ENCODE measurements around the gene MRPS2. TPM values are rescaled to one million over a fixed set of nuclear protein-coding genes. Genes with fewer than 3 reads are reported as not detected.
"Not testable (repeated sequence)": the region's sequence is repeated elsewhere in the genome, so short reads cannot be mapped to it uniquely, and the experiment has no call there.

MRPS2 gene
- total and polyA plus RNA-seq, 2 of the 4 experiments (the other 2 are of a cell fraction), result 53.1 to 104 TPM

- TF ChIP-seq FOS (IDR thresholded peaks at IDR 0.05; ENCODE audit: low read depth, low read length) (no peak), RFX5 (IDR thresholded peaks at IDR 0.05; ENCODE audit: low read depth, low read length) (no peak)
These were observed 47.6 kb downstream of the MRPS2 start (continued) for GRCh38 chr9:135547756-135548736.

- H4K91ac ChIP-seq (ENCODE audit: insufficient read depth, low read depth, low read length); H2BK20ac ChIP-seq (ENCODE audit: low read depth, low read length); H4K20me1 ChIP-seq (ENCODE audit: insufficient read depth, low read length); H2BK120ac ChIP-seq (ENCODE audit: low read depth, low read length); H3K4me1 ChIP-seq (ENCODE audit: control insufficient read depth, insufficient read depth, low read length); H3K9ac ChIP-seq (ENCODE audit: low read depth, low read length); H2AK5ac ChIP-seq (ENCODE audit: low read depth, low read length); H3K23ac ChIP-seq (ENCODE audit: low read depth, low read length); H3K36me3 ChIP-seq (ENCODE audit: control insufficient read depth, insufficient read depth, low read length); CTCF ChIA-PET; H4K8ac ChIP-seq (ENCODE audit: low read depth in 2 of 2, low read length in 2 of 2); intact Hi-C loops (cut with micrococcal nuclease); POLR2A ChIA-PET (ENCODE audit: unreplicated experiment); H4K5ac ChIP-seq (ENCODE audit: low read depth, low read length); H2AK9ac ChIP-seq (replicated peaks; ENCODE audit: low read depth, low read length, poor library complexity); in situ Hi-C loops (cut with MboI; ENCODE audit: low sequenced_read_pairs); H2AFZ ChIP-seq (replicated peaks; ENCODE audit: low read length, poor library complexity); H3K4me3 ChIP-seq (ENCODE audit: insufficient read depth, low read depth, low read length); H3K18ac ChIP-seq (ENCODE audit: low read depth, low read length); H3K56ac ChIP-seq (ENCODE audit: extremely low read depth, insufficient read depth, low read length); H3K27me3 ChIP-seq (ENCODE audit: control insufficient read depth, insufficient read depth, low read length); DNase-seq; H2BK15ac ChIP-seq (ENCODE audit: low read depth, low read length); H3K9me1 ChIP-seq (ENCODE audit: insufficient read depth, low read length); BruUV-seq (replicated peaks); H2BK5ac ChIP-seq (ENCODE audit: low read depth, low read length, poor library complexity, severe bottlenecking); dilution Hi-C loops (cut with HindIII; ENCODE audit: low sequenced_read_pairs, unreplicated experiment); H3K9me3 ChIP-seq (ENCODE audit: control insufficient read depth, insufficient read depth, low read length); ATAC-seq (ENCODE audit: low read depth); H3K27ac ChIP-seq (ENCODE audit: insufficient read depth, low read length); H3K4me2 ChIP-seq (ENCODE audit: low read depth, low read length); H3K14ac ChIP-seq (replicated peaks; ENCODE audit: low read depth, low read length); H3K4ac ChIP-seq (ENCODE audit: low read depth, low read length); H3K79me1 ChIP-seq (ENCODE audit: low read depth in 1 of 2, low read length in 2 of 2): not testable (repeated sequence)
- WGBS, 2 experiments (ENCODE audit: extremely low coverage in 2 of 2, insufficient read length in 1 of 2), result 60% methylated on average over 4 of the region's 28 CpGs; no CpG with 5 or more reads in 1 of the 2 experiments
These were observed 49.2 kb downstream of the MRPS2 start for GRCh38 chr9:135549478-135550343.
